Naive thymus-derived CD4-positive, alpha-beta T cell (primary cell): Measurements from ENCODE around the gene MYLIP. TPM values are rescaled to one million over a fixed set of nuclear protein-coding genes. Genes with fewer than 3 reads are reported as not detected.

Source experiments
- ATAC-seq: fragments of 150-1000 bp; cut with Tn5 transposase; 2 replicates; pipeline ENCODE4 v1.10.0; 2021; ENCODE audit warnings: mild to moderate bottlenecking, moderate library complexity
- CTCF ChIA-PET: fragments of 350-600 bp; sonication (Branson Sonifier 250); formaldehyde crosslinking; loops from one replicate; lab custom pipeline; 2021; ENCODE audit warnings: antibody characterized with exemption; lab: Charles Lee
- POLR2A ChIA-PET: fragments of 350-600 bp; sonication (Branson Sonifier 250); formaldehyde crosslinking; loops from one replicate; lab custom pipeline; 2021; ENCODE audit warnings: antibody characterized with exemption, inconsistent platforms; lab: Charles Lee
- DNase-seq, 9 donors: peaks; one replicate each; pipeline versions ENCODE4 v3.0.0 to v3.0.0-alpha.2; 2020 to 2022; ENCODE audit warnings: mixed read lengths in 1 of 9
- H3K27ac ChIP-seq: one replicate; pipeline ENCODE4 v1.7.0; 2013; ENCODE audit warnings: mild to moderate bottlenecking, low read depth, low read length, moderate library complexity
- H3K27me3 ChIP-seq, 2 donors: one replicate each; pipeline ENCODE4 v1.7.0; 2013; ENCODE audit warnings: low read length in 2 of 2, mild to moderate bottlenecking in 2 of 2, moderate library complexity in 2 of 2; ENCODE audit not compliant: control insufficient read depth in 2 of 2, insufficient read depth in 2 of 2
- H3K36me3 ChIP-seq, 3 experiments: 1 replicate in 2 of 3; 2 replicates in 1 of 3; pipeline ENCODE4 v1.7.0; 2013; ENCODE audit warnings: low read length in 3 of 3, mild to moderate bottlenecking in 3 of 3, moderate library complexity in 1 of 3; ENCODE audit not compliant: insufficient read depth in 3 of 3, control insufficient read depth in 2 of 3
- H3K4me1 ChIP-seq, 2 donors: one replicate each; pipeline ENCODE4 v1.7.0; 2013; ENCODE audit warnings: low read length in 2 of 2, mild to moderate bottlenecking in 2 of 2, moderate library complexity in 1 of 2; ENCODE audit not compliant: control insufficient read depth in 2 of 2, insufficient read depth in 2 of 2
- H3K4me3 ChIP-seq: 2 replicates; pipeline ENCODE4 v1.7.0; 2013; ENCODE audit warnings: mild to moderate bottlenecking, low read length
- H3K9me3 ChIP-seq, 3 experiments: 1 replicate in 2 of 3; 2 replicates in 1 of 3; pipeline ENCODE4 v1.7.0; 2013; ENCODE audit warnings: low read length in 3 of 3; ENCODE audit not compliant: control insufficient read depth in 2 of 3
- H3K27ac Mint-ChIP-seq, 9 donors: one replicate each; pipeline ENCODE4 v1.8.0; 2020 to 2022; ENCODE audit warnings: mixed read lengths in 9 of 9, mild to moderate bottlenecking in 8 of 9, moderate library complexity in 5 of 9, inconsistent platforms in 2 of 9
- H3K27me3 Mint-ChIP-seq, 5 donors: one replicate each; pipeline ENCODE4 v1.8.0; 2021 to 2022; ENCODE audit warnings: mixed read lengths in 5 of 5, mild to moderate bottlenecking in 1 of 5
- H3K36me3 Mint-ChIP-seq, 5 donors: one replicate each; pipeline ENCODE4 v1.8.0; 2020 to 2022; ENCODE audit warnings: mixed read lengths in 5 of 5, mild to moderate bottlenecking in 3 of 5, inconsistent platforms in 1 of 5
- H3K4me1 Mint-ChIP-seq, 7 donors: one replicate each; pipeline ENCODE4 v1.8.0; 2020 to 2022; ENCODE audit warnings: mixed read lengths in 7 of 7, mild to moderate bottlenecking in 3 of 7, inconsistent platforms in 1 of 7
- H3K4me3 Mint-ChIP-seq, 10 donors: one replicate each; pipeline ENCODE4 v1.8.0; 2020 to 2022; ENCODE audit warnings: mild to moderate bottlenecking in 10 of 10, mixed read lengths in 10 of 10, moderate library complexity in 6 of 10, inconsistent platforms in 2 of 10
- H3K9me3 Mint-ChIP-seq, 11 donors: one replicate each; pipeline ENCODE4 v1.8.0; 2020 to 2022; ENCODE audit warnings: mixed read lengths in 11 of 11, mild to moderate bottlenecking in 4 of 11, inconsistent platforms in 1 of 11, moderate library complexity in 1 of 11
- intact Hi-C, 2 donors: fragments of 100-400 bp; cut with micrococcal nuclease; formaldehyde crosslinking; loops; one replicate each; pipeline ENCODE4 v1.15.1; 2023
- polyA plus RNA-seq, 2 donors: library from polyadenylated mRNA; unstranded; fragments of 300-500 nt; fragmentation: Illumina TruSeq; gene quantifications; one replicate each; pipeline ENCODE4 v1.2.3, GENCODE V29; 2021
- total RNA-seq, 6 experiments: library from RNA in 5 of 6; stranded (reverse) in 5 of 6; gene quantifications; 1 replicate in 5 of 6; 2 replicates in 1 of 6; pipeline ENCODE4 v1.2.3 and lab custom pipeline; 2021 to 2026

Gene MYLIP
- total and polyA plus RNA-seq, 7 experiments from 2014 or later = 17.8 to 215 (median 70.1) TPM

- peaks cover 0 to 3% (median 0%) of the 10 kb centered on the region in 11 donors for H3K9me3 Mint-ChIP-seq
- ChIA-PET POLR2A (interaction anchor here (1.0 to 2.0 kb wide), 2 partner anchors 10 to 20 kb away, joined by 3 to 7 read pairs; partner anchors contain the start of gene MYLIP), CTCF (no interaction called here)
- H3K4me3 ChIP-seq = no peak overlapping the region
- DNase-seq (no peak), ATAC-seq (no peak)
- no peaks in the 10 kb centered on the region for H3K27me3 ChIP-seq
- peaks cover 31 to 91% (median 33%) of the 10 kb centered on the region in 3 experiments for H3K36me3 ChIP-seq
- no peak overlapping the region for H3K27ac ChIP-seq
- peak overlapping the region in 2 of 10 donors; percentile 3 to 26 for H3K4me3 Mint-ChIP-seq
- peak overlapping the region in 4 of 9 donors; percentile 19 to 80 (median 43) for H3K27ac Mint-ChIP-seq
- H3K36me3 Mint-ChIP-seq = peaks cover 33 to 93% (median 80%) of the 10 kb centered on the region in 5 donors
- no peaks in the 10 kb centered on the region for H3K27me3 Mint-ChIP-seq
- H3K4me1 Mint-ChIP-seq = peaks cover 2 to 54% (median 36%) of the 10 kb centered on the region in 7 donors
- peaks cover 0 to 4% of the 10 kb centered on the region in 2 donors for H3K4me1 ChIP-seq
- intact Hi-C loops = no loop called here
- H3K9me3 ChIP-seq = no peaks in the 10 kb centered on the region
Observed at GRCh38 chr6:16148498-16148897, 19.6 kb downstream of the MYLIP start.

GRCh38 chr6:16149305-16149704, 20.4 kb downstream of the MYLIP start:
- Mint-ChIP-seq H3K4me3 (no peak overlapping the region), H3K27ac (peak overlapping the region in 4 of 9 donors; percentile 0 to 50 (median 16)), H3K36me3 (peaks cover 33 to 89% (median 80%) of the 10 kb centered on the region in 5 donors), H3K4me1 (peaks cover 2 to 46% (median 36%) of the 10 kb centered on the region in 7 donors), H3K27me3 (no peaks in the 10 kb centered on the region), H3K9me3 (peaks cover 0 to 3% (median 0%) of the 10 kb centered on the region in 11 donors)
- DNase-seq = no peak
- CTCF ChIA-PET = no interaction called here
- Histone ChIP-seq H3K4me3 (no peak overlapping the region), H3K27ac (no peak overlapping the region), H3K4me1 (peaks cover 0 to 4% of the 10 kb centered on the region in 2 donors), H3K9me3 (no peaks in the 10 kb centered on the region), H3K36me3 (peaks cover 23 to 90% (median 26%) of the 10 kb centered on the region in 3 experiments), H3K27me3 (no peaks in the 10 kb centered on the region)
- POLR2A ChIA-PET = interaction anchor here (1.0 kb wide), 1 partner anchor 20 kb away, joined by 3 read pairs; the partner anchor contains the start of gene MYLIP
- intact Hi-C loops = no loop called here
- ATAC-seq = no peak

GRCh38 chr6:16150098-16150497, 21.2 kb downstream of the MYLIP start:
- ChIA-PET CTCF (no interaction called here), POLR2A (no interaction called here)
- H3K36me3 Mint-ChIP-seq = peaks cover 36 to 90% (median 82%) of the 10 kb centered on the region in 5 donors
- peaks cover 0 to 9% (median 3%) of the 10 kb centered on the region in 11 donors for H3K9me3 Mint-ChIP-seq
- ATAC-seq (peak; percentile 21), DNase-seq (no peak)
- intact Hi-C loops = no loop called here
- Histone ChIP-seq H3K27me3 (no peaks in the 10 kb centered on the region), H3K9me3 (no peaks in the 10 kb centered on the region), H3K36me3 (peaks cover 19 to 90% (median 20%) of the 10 kb centered on the region in 3 experiments), H3K4me3 (no peak overlapping the region), H3K27ac (no peak overlapping the region), H3K4me1 (peaks cover 0 to 4% of the 10 kb centered on the region in 2 donors)
- H3K4me1 Mint-ChIP-seq = peaks cover 2 to 42% (median 30%) of the 10 kb centered on the region in 7 donors
- H3K27me3 Mint-ChIP-seq = no peaks in the 10 kb centered on the region
- peak overlapping the region in 1 of 10 donors; percentile 22 for H3K4me3 Mint-ChIP-seq
- H3K27ac Mint-ChIP-seq = peak overlapping the region in 2 of 9 donors; percentile 0 to 32

DNA sequence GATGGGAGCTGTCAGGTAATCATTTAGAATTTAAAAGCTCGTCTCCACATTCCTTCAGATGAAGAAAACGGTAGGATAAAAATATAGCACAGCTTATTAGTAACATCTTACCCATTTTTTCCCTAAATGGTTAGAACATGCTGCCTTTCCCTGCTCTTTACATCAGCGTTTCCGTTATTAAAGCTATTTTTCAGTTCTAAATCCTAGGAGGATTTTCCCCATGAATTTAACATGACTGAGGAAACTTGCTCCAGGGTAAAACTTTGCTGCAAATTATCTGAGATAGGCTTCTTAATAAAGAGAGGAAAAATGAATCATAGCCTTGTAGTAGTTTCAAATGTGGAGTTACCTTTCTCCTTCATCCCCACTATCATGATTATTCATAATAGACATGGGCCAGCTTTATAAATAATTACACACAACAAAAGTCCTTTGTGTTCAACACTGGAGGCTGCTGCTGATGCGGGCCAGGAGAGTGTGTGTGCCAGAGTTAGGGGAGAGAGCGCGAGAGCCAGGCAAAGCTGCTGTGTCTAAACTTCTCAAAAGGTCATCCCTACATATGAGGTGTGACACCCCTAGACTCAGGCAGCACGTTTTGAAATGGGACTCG, 24.4 kb downstream of the MYLIP start:
- no peak for DNase-seq
- Histone ChIP-seq H3K27me3 (no peaks in the 10 kb centered on the region), H3K27ac (no peak overlapping the region), H3K9me3 (peaks cover 0 to 10% (median 0%) of the 10 kb centered on the region in 3 experiments), H3K4me1 (no peaks in the 10 kb centered on the region), H3K36me3 (peaks cover 3 to 63% (median 5%) of the 10 kb centered on the region in 3 experiments), H3K4me3 (no peak overlapping the region)
- H3K36me3 Mint-ChIP-seq = peaks cover 40 to 86% (median 76%) of the 10 kb centered on the region in 5 donors
- no peaks in the 10 kb centered on the region for H3K27me3 Mint-ChIP-seq
- ChIA-PET CTCF (no interaction called here), POLR2A (interaction anchor here (0.8 to 1.2 kb wide), 3 partner anchors 10 to 25 kb away, joined by 3 read pairs; partner anchors contain the start of gene MYLIP)
- intact Hi-C loops = loop anchor here in 1 of 2 donors (2.0 kb wide), 1 partner anchor 17 kb away; no protein-coding TSS in a partner anchor
- ATAC-seq = no peak
- peak overlapping the region in 1 of 9 donors; percentile 0 for H3K27ac Mint-ChIP-seq
- peaks cover 0 to 36% (median 8%) of the 10 kb centered on the region in 11 donors for H3K9me3 Mint-ChIP-seq
- H3K4me3 Mint-ChIP-seq = no peak overlapping the region
- peaks cover 2 to 25% (median 6%) of the 10 kb centered on the region in 7 donors for H3K4me1 Mint-ChIP-seq

GRCh38 chr6:16154904-16155303, 26.0 kb downstream of the MYLIP start:
- Histone ChIP-seq H3K9me3 (peaks cover 0 to 10% (median 0%) of the 10 kb centered on the region in 3 experiments), H3K27ac (no peak overlapping the region), H3K27me3 (no peaks in the 10 kb centered on the region), H3K4me1 (no peaks in the 10 kb centered on the region), H3K4me3 (no peak overlapping the region), H3K36me3 (peaks cover 0 to 49% (median 0%) of the 10 kb centered on the region in 3 experiments)
- DNase-seq (no peak), ATAC-seq (no peak)
- peaks cover 0 to 39% (median 8%) of the 10 kb centered on the region in 11 donors for H3K9me3 Mint-ChIP-seq
- CTCF ChIA-PET = no interaction called here
- no peaks in the 10 kb centered on the region for H3K27me3 Mint-ChIP-seq
- POLR2A ChIA-PET = no interaction called here
- no peak overlapping the region for H3K27ac Mint-ChIP-seq
- peaks cover 0 to 11% (median 2%) of the 10 kb centered on the region in 7 donors for H3K4me1 Mint-ChIP-seq
- H3K4me3 Mint-ChIP-seq = no peak overlapping the region
- intact Hi-C loops = no loop called here
- peaks cover 30 to 74% (median 62%) of the 10 kb centered on the region in 5 donors for H3K36me3 Mint-ChIP-seq

DNA sequence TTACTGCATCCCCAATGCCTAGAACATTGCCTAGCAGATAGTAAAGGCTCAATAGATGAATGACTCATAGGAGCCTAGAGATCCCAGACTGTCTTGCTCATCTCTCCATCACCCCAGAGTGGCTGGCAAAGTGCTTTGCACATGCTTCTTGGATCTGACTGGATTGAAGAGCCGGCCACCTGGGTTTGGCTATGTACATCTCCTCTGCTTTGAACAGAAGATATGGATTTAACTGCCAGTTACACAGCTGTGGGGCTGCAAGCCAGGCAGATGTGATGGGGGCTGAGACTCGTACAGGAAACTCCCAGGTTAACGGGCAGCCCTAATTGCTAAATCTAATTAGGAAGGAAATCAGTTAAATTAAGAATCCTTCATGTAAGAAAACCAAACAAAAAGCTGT, 28.6 kb downstream of the MYLIP start:
- H3K4me1 ChIP-seq = peaks cover 6 to 11% of the 10 kb centered on the region in 2 donors
- ATAC-seq = no peak
- POLR2A ChIA-PET = interaction anchor here (0.6 kb wide), 1 partner anchor 498 kb away, joined by 3 read pairs; no protein-coding TSS in a partner anchor
- no peak overlapping the region for H3K4me3 ChIP-seq
- H3K9me3 ChIP-seq = peaks cover 0 to 10% (median 0%) of the 10 kb centered on the region in 3 experiments
- no peak overlapping the region for H3K27ac Mint-ChIP-seq
- H3K36me3 ChIP-seq = peaks cover 0 to 27% (median 0%) of the 10 kb centered on the region in 3 experiments
- peaks cover 22 to 58% (median 41%) of the 10 kb centered on the region in 5 donors for H3K36me3 Mint-ChIP-seq
- intact Hi-C loops = no loop called here
- no peak for DNase-seq
- H3K27ac ChIP-seq = no peak overlapping the region
- H3K27me3 Mint-ChIP-seq = no peaks in the 10 kb centered on the region
- peaks cover 5 to 17% (median 12%) of the 10 kb centered on the region in 7 donors for H3K4me1 Mint-ChIP-seq
- H3K27me3 ChIP-seq = no peaks in the 10 kb centered on the region
- CTCF ChIA-PET = interaction anchor here (0.7 kb wide), 1 partner anchor 840 kb away, joined by 3 read pairs; no protein-coding TSS in a partner anchor
- H3K4me3 Mint-ChIP-seq = no peak overlapping the region
- peaks cover 0 to 39% (median 7%) of the 10 kb centered on the region in 11 donors for H3K9me3 Mint-ChIP-seq
